22Rv1 (cell line): ENCODE measurements around the gene IL20RB.

ENCODE experiments used
- CTCF ChIP-seq: fragments of 450-650 bp; IDR thresholded peaks from 2 replicates; pipeline ENCODE4 v1.5.1; 2017; ENCODE audit warnings: mild to moderate bottlenecking
- ZFX ChIP-seq: fragments of 450-650 bp; IDR thresholded peaks from 2 replicates; pipeline ENCODE4 v1.6.1; 2017; ENCODE audit warnings: antibody characterized with exemption, borderline replicate concordance

GRCh38 chr3:137010137-137010536 lies 52.4 kb downstream of the IL20RB start:
- no peak for TF ChIP-seq CTCF
- TF ChIP-seq ZFX, result no peak
